ENCODE results near the gene GRK5.

The GRK5 gene

GRCh38 chr10:119504651-119505050, 297.3 kb downstream of the GRK5 start:
- Mint-ChIP-seq H3K4me3 (no peak overlapping the region), H3K9me3 (no peaks in the 10 kb centered on the region), H3K36me3 (ENCODE audit: low read depth) (peaks cover 56% of the 10 kb centered on the region)

DNA sequence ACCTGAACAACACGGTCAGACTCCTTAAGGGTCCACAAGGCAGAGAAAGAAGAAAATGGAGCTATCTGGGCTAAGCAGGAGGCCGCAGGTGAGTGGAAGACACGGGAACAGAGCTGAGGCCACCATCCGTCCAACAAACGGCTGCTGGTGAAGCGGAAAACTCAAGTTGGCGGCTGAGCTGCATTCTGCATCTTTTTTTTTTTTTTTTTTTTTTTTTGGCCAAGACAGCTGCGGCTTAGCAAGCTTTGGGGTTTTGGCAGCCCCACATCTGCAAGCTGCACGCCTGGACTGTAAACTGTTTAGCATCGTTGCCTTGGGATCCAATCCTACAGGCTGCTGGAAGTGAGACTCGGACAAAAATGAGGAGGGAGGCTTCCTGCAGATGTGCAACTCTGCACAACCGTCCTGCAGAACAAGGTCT, 297.8 kb downstream of the GRK5 start:
- Mint-ChIP-seq H3K27me3 (ENCODE audit: low read depth) (no peaks in the 10 kb centered on the region), H3K9me3 (no peaks in the 10 kb centered on the region), H3K4me3 (no peak overlapping the region), H3K4me1 (ENCODE audit: low read depth) (peaks cover 47% of the 10 kb centered on the region), H3K36me3 (ENCODE audit: low read depth) (peaks cover 56% of the 10 kb centered on the region), H3K27ac (peak overlapping the region; percentile 26)

More at GRCh38 chr10:119504651-119505050, 297.3 kb downstream of the GRK5 start:
- Mint-ChIP-seq H3K27me3 (ENCODE audit: low read depth) (no peaks in the 10 kb centered on the region), H3K27ac (peak overlapping the region; percentile 26), H3K4me1 (ENCODE audit: low read depth) (peaks cover 48% of the 10 kb centered on the region)

Data from T-helper 1 cell treated with Interleukin-12 subunit alpha and Interleukin-12 subunit beta and Interleukin-4 antibody, amounts not matched to agents 30 μg/mL and 1 μg/mL, for 36 hours (primary cell).